GM12878 (cell line): ENCODE measurements around the gene TIMM10. TPM values are rescaled to one million over a fixed set of nuclear protein-coding genes. Genes with fewer than 3 reads are reported as not detected.

Source experiments
- ATAC-seq: fragments of 200-7000 bp; cut with Tn5 transposase; 3 replicates; pipeline ENCODE4 v1.9.1; 2020; ENCODE audit warnings: mild to moderate bottlenecking, moderate library complexity
- BruUV-seq: library from RNA; stranded (reverse); fragments of 400-500 nt; replicated peaks from 2 replicates; lab custom pipeline; 2021; lab: Mats Ljungman, UMichigan
- CTCF ChIA-PET: fragments of 300-600 bp; sonication (Branson Sonifier 250); formaldehyde crosslinking; extraction: SDS; loops from one replicate; lab custom pipeline; 2021; ENCODE audit warnings: inconsistent platforms; lab: Yijun Ruan, JAX
- POLR2A ChIA-PET: fragments of 350-600 bp; formaldehyde crosslinking; extraction: SDS; loops from one replicate; lab custom pipeline; 2021; ENCODE audit warnings: inconsistent platforms; lab: Charles Lee
- RAD21 ChIA-PET: fragments of 300-600 bp; sonication (Branson Sonifier 250); formaldehyde crosslinking; loops from one replicate; lab custom pipeline; 2023; ENCODE audit warnings: antibody characterized with exemption; ENCODE audit not compliant: unreplicated experiment; lab: Charles Lee
- SMC1A ChIA-PET: fragments of 300-600 bp; sonication (Branson Sonifier 250); formaldehyde crosslinking; loops from one replicate; lab custom pipeline; 2023; ENCODE audit not compliant: unreplicated experiment, uncharacterized antibody; lab: Charles Lee
- DNase-seq: peaks from one replicate; pipeline ENCODE4 v3.0.0-alpha.2; 2011; ENCODE audit warnings: low read depth, low spot score
- FAIRE-seq: peaks from 3 replicates; lab custom pipeline; 2011; peaks lifted over from hg19 to GRCh38; lab: Jason Lieb, UNC
- H2AFZ ChIP-seq: 2 replicates; pipeline ENCODE4 v1.6.0; 2011; ENCODE audit warnings: low read depth, low read length, control low read depth; ENCODE audit not compliant: control insufficient read depth
- H3K27ac ChIP-seq: 2 replicates; pipeline ENCODE4 v1.5.1; 2011; ENCODE audit warnings: control low read depth; ENCODE audit not compliant: control insufficient read depth, insufficient read depth
- H3K27me3 ChIP-seq, 2 experiments: replicated peaks in 1 of 2; 2 replicates each; pipeline versions ENCODE4 v1.6.0 to v1.6.1; 2011; ENCODE audit warnings: low read length in 1 of 2; ENCODE audit not compliant: control insufficient read depth in 2 of 2, insufficient read depth in 2 of 2
- H3K36me3 ChIP-seq, 2 experiments: 2 replicates each; pipeline ENCODE4 v1.5.1; 2011; ENCODE audit warnings: low read length in 1 of 2; ENCODE audit not compliant: control insufficient read depth in 2 of 2, insufficient read depth in 2 of 2
- H3K4me1 ChIP-seq: 2 replicates; pipeline ENCODE4 v1.6.1; 2011; ENCODE audit warnings: mild to moderate bottlenecking, low read length, moderate library complexity, mixed read lengths; ENCODE audit not compliant: control insufficient read depth, insufficient read depth
- H3K4me2 ChIP-seq: 2 replicates; pipeline ENCODE4 v1.6.0; 2011; ENCODE audit warnings: control low read depth; ENCODE audit not compliant: control insufficient read depth, insufficient read depth
- H3K4me3 ChIP-seq: fragments of 200-600 bp; sonication (generic); 2 replicates; pipeline ENCODE4 v1.5.1; 2016
- H3K79me2 ChIP-seq: 2 replicates; pipeline ENCODE4 v1.6.0; 2011; ENCODE audit warnings: low read length; ENCODE audit not compliant: control insufficient read depth, insufficient read depth
- H3K9ac ChIP-seq: 2 replicates; pipeline ENCODE4 v1.8.0; 2011; ENCODE audit warnings: low read length, control low read depth, mixed read lengths; ENCODE audit not compliant: control insufficient read depth, insufficient read depth
- H3K9me3 ChIP-seq: replicated peaks from 3 replicates; pipeline ENCODE4 v1.5.1; 2011; ENCODE audit warnings: mild to moderate bottlenecking, low read length; ENCODE audit not compliant: control insufficient read depth, insufficient read depth
- H4K20me1 ChIP-seq: 2 replicates; pipeline ENCODE4 v1.6.0; 2011; ENCODE audit not compliant: control insufficient read depth, insufficient read depth
- CBX3 ChIP-seq: fragments of 200-600 bp; sonication (generic); IDR thresholded peaks from 2 replicates; pipeline ENCODE4 v1.6.1; 2016; ENCODE audit warnings: low read depth, borderline replicate concordance
- CBX5 ChIP-seq: sonication (generic); IDR thresholded peaks from 2 replicates; pipeline ENCODE4 v1.6.1; 2016; ENCODE audit warnings: low read depth, moderate library complexity, mild to moderate bottlenecking, inconsistent platforms
- CHD1 ChIP-seq: IDR thresholded peaks from 2 replicates; pipeline ENCODE4 v1.6.1; 2012; ENCODE audit warnings: low read depth, low read length, improper control_type of control experiment
- JUNB ChIP-seq: IDR thresholded peaks from 2 replicates; pipeline ENCODE4 v1.6.1; 2016; ENCODE audit warnings: antibody characterized with exemption, mild to moderate bottlenecking
- RB1 ChIP-seq: fragments of 450-650 bp; formaldehyde crosslinking; IDR thresholded peaks from 2 replicates; pipeline ENCODE4 v1.6.1; 2017; ENCODE audit warnings: mild to moderate bottlenecking, borderline replicate concordance
- RELB ChIP-seq: fragments of 450-650 bp; IDR thresholded peaks from 2 replicates; pipeline ENCODE4 v1.6.1; 2017; ENCODE audit warnings: low read depth, mild to moderate bottlenecking, moderate library complexity
- SPI1 ChIP-seq: IDR thresholded peaks from 2 replicates; pipeline ENCODE4 v1.6.1; 2011; ENCODE audit warnings: low read depth, mild to moderate bottlenecking, low read length, moderate library complexity, borderline replicate concordance; ENCODE audit not compliant: insufficient read depth
- TARDBP ChIP-seq: IDR thresholded peaks from 2 replicates; pipeline ENCODE4 v1.6.1; 2016; ENCODE audit warnings: borderline replicate concordance
- YBX1 ChIP-seq: fragments of 450-650 bp; IDR thresholded peaks from 2 replicates; pipeline ENCODE4 v1.6.1; 2016; ENCODE audit warnings: antibody characterized with exemption
- WGBS: methylation state at CpG from one replicate; pipeline ENCODE4 v1.1.6; 2016; ENCODE audit warnings: low lambda C conversion rate; ENCODE audit not compliant: insufficient replicate concordance, insufficient coverage; ENCODE audit errors: missing lambda C conversion rate; 5-methylcytosine and 5-hydroxymethylcytosine counted together
- in situ Hi-C: fragments of 300-500 bp; cut with MboI; formaldehyde crosslinking; loops from 9 replicates; pipeline ENCODE4 v1.14.3; 2018; ENCODE audit warnings: mixed read lengths
- intact Hi-C: fragments of 100-400 bp; cut with micrococcal nuclease; formaldehyde crosslinking; loops from one replicate; pipeline ENCODE4 v1.14.2; 2022; ENCODE audit not compliant: unreplicated experiment
- polyA plus RNA-seq, 11 experiments: library from polyadenylated mRNA; depleted of rRNA in 4 of 11; unstranded in 6 of 11; stranded (reverse) in 5 of 11; fragments of >200 nt; fragmentation: Nextera tagmentation in 4 of 11; fragmentation: Illumina TruSeq in 1 of 11; extraction: Ambion mirVana in 4 of 11; extraction: Trizol in 1 of 11; gene quantifications; 1 replicate in 1 of 11; 2 replicates in 10 of 11; pipeline versions ENCODE4 v1.2.1 to v1.2.3, GENCODE V29; 2011 to 2016; ENCODE audit warnings: inconsistent platforms in 2 of 11, missing spikeins in 2 of 11, low read depth in 1 of 11
- total RNA-seq, 4 experiments: library from RNA; depleted of rRNA in 3 of 4; stranded (reverse); fragments of >200 nt in 3 of 4; fragmentation: Illumina TruSeq in 1 of 4; extraction: Trizol in 1 of 4; gene quantifications; 2 replicates each; pipeline versions ENCODE4 v1.2.1 to v1.2.3, GENCODE V29; 2013 to 2021
- TF ChIP-seq, protein P1 (sequence below): fragments of 450-650 bp; IDR thresholded peaks from 2 replicates; pipeline ENCODE4 v1.6.1; 2018; ENCODE audit warnings: borderline replicate concordance, mild to moderate bottlenecking; ENCODE audit not compliant: partially characterized antibody

TIMM10 gene
- total and polyA plus RNA-seq, 10 of the 15 experiments (the other 5 are each of a cell fraction or from before 2014, with no cell fraction given), result 148 to 898 (median 206) TPM

DNA sequence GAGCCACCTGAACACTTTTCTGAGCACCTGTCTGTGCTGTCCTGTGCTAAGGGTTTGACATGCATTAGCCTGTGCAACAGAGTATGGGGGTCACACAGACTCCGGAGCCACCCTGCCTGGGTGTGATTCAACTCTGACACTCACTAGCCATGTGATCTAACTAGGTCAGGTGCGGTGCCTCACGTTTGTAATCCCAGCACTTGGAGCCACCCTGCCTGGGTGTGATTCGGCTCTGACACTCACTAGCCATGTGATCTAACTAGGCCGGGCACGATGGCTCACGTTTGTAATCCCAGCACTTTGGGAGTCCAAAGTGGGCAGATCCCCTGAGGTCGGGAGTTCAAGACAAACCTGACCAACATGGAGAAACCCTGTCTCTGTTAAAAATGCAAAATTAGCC is 25.5 kb upstream of the TIMM10 start:
- TF ChIP-seq YBX1, result no peak
- TF ChIP-seq CBX3, result no peak
- TF ChIP-seq TARDBP, result no peak
- TF ChIP-seq, protein P1, sequence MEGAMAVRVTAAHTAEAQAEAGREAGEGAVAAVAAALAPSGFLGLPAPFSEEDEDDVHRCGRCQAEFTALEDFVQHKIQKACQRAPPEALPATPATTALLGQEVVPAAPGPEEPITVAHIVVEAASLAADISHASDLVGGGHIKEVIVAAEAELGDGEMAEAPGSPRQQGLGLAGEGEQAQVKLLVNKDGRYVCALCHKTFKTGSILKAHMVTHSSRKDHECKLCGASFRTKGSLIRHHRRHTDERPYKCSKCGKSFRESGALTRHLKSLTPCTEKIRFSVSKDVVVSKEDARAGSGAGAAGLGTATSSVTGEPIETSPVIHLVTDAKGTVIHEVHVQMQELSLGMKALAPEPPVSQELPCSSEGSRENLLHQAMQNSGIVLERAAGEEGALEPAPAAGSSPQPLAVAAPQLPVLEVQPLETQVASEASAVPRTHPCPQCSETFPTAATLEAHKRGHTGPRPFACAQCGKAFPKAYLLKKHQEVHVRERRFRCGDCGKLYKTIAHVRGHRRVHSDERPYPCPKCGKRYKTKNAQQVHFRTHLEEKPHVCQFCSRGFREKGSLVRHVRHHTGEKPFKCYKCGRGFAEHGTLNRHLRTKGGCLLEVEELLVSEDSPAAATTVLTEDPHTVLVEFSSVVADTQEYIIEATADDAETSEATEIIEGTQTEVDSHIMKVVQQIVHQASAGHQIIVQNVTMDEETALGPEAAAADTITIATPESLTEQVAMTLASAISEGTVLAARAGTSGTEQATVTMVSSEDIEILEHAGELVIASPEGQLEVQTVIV, result no peak
- no peak for TF ChIP-seq CBX5
- TF ChIP-seq RELB, result no peak
- no peak for TF ChIP-seq SPI1
- TF ChIP-seq JUNB, result no peak
- no peak for TF ChIP-seq RB1
- TF ChIP-seq CHD1, result no peak
- no TSS peak for BruUV-seq
- peaks cover 31 to 55% of the 10 kb centered on the region in 2 experiments for H3K36me3 ChIP-seq
- DNase-seq, result no peak
- no peak for FAIRE-seq
- 97% methylated on average over 8 of the region's 8 CpGs for WGBS
- H2AFZ ChIP-seq, result no peak overlapping the region
- CTCF ChIA-PET, result interaction anchor here (1.0 kb wide), 1 partner anchor 14 kb away, joined by 4 read pairs; no protein-coding TSS in a partner anchor
- H3K9ac ChIP-seq, result no peak overlapping the region
- H3K4me2 ChIP-seq, result no peak overlapping the region
- no peaks in the 10 kb centered on the region for H3K4me1 ChIP-seq
- intact Hi-C loops (no loop called here), in situ Hi-C loops (no loop called here)
- peaks cover under 1% of the 10 kb centered on the region; the same call in 1 of the 2 replicates for H3K79me2 ChIP-seq
- no peak for ATAC-seq
- H3K27ac ChIP-seq, result no peak overlapping the region
- H3K27me3 ChIP-seq, result no peaks in the 10 kb centered on the region
- RAD21 ChIA-PET, result no interaction called here
- POLR2A ChIA-PET, result no interaction called here
- H3K4me3 ChIP-seq, result no peak overlapping the region
- no peaks in the 10 kb centered on the region for H4K20me1 ChIP-seq
- SMC1A ChIA-PET, result interaction anchor here (0.5 to 1.6 kb wide), 2 partner anchors 38 to 67 kb away, joined by 3 to 4 read pairs; no protein-coding TSS in a partner anchor
- no peaks in the 10 kb centered on the region for H3K9me3 ChIP-seq
